OCI-LY7 (cell line): ENCODE results near the gene VSIR.

Experiments
- CTCF ChIP-seq: fragments of 200-600 bp; sonication (generic); conservative IDR thresholded peaks from 2 replicates; pipeline ENCODE4 v1.5.1; 2014; ENCODE audit warnings: mild to moderate bottlenecking, antibody characterized with exemption, low read length, moderate library complexity, mixed read lengths
- EZH2phosphoT487 ChIP-seq: fragments of 200-600 bp; sonication (generic); IDR thresholded peaks from 2 replicates; pipeline ENCODE4 v1.6.1; 2018; ENCODE audit warnings: low read depth, borderline replicate concordance, mild to moderate bottlenecking, mixed run types, antibody characterized with exemption, low read length, moderate library complexity, mixed read lengths

GRCh38 chr10:71713135-71714030 lies 59.9 kb downstream of the VSIR start:
- TF ChIP-seq CTCF (no peak), EZH2phosphoT487 (no peak)
